Measurements from ENCODE around the gene RECQL5. TPM values are rescaled to one million over a fixed set of nuclear protein-coding genes. Genes with fewer than 3 reads are reported as not detected.

The RECQL5 gene
- polyA plus RNA-seq, 1 of the 3 experiments (the other 2 are of a cell fraction) = 25.3 TPM

GRCh38 chr17:75684249-75684648 is 17.3 kb upstream of the RECQL5 start:
- Histone ChIP-seq H3K27me3 (ENCODE audit: insufficient read depth) (no peaks in the 10 kb centered on the region), H4K20me1 (ENCODE audit: insufficient read depth) (peaks cover 12% of the 10 kb centered on the region; the same call in 1 of the 2 replicates), H3K4me1 (ENCODE audit: control insufficient read depth in 1 of 2, insufficient read depth in 2 of 2, low read depth in 1 of 2, low read length in 1 of 2) (peaks cover 6 to 49% of the 10 kb centered on the region in 2 experiments; a peak in 3 of 4 replicates), H3F3A (replicated peaks; ENCODE audit: insufficient read depth) (peaks cover 36% of the 10 kb centered on the region), H3K9me2 (no peaks in the 10 kb centered on the region), H3K36me3 (replicated peaks in 1 of 2; ENCODE audit: control insufficient read depth in 1 of 2, insufficient read depth in 2 of 2, low read length in 1 of 2) (peaks cover 9 to 24% of the 10 kb centered on the region in 2 experiments), H3K4me2 (peak overlapping the region; percentile 55; the same call in 1 of the 2 replicates), H2AFZ (ENCODE audit: low read depth) (no peak overlapping the region), H3K27ac (ENCODE audit: low read depth in 2 of 2, low read length in 1 of 2) (peak overlapping the region; percentile 59 to 69), H3K9me3 (no peaks in the 10 kb centered on the region), H3K4me3 (ENCODE audit: low read depth in 2 of 2, low read length in 1 of 2) (no peak overlapping the region), H3K9ac (no peak overlapping the region), H3K79me2 (ENCODE audit: insufficient read depth) (peaks cover 91% of the 10 kb centered on the region)
- ChIA-PET POLR2A (interaction anchor here (1.2 kb wide), 1 partner anchor 10 kb away, joined by 5 read pairs; no protein-coding TSS in a partner anchor), CTCF (interaction anchor here (0.8 to 5.2 kb wide), 7 partner anchors 9 to 70 kb away, joined by 3 to 50 read pairs (median 16); partner anchors contain the start of gene SMIM5)
- no peak for DNase-seq
- TF ChIP-seq USF2 (IDR thresholded peaks at IDR 0.05; ENCODE audit: borderline replicate concordance, low read depth, low read length) (no peak), IRF3 (IDR thresholded peaks at IDR 0.05; ENCODE audit: low read depth, low read length) (no peak), JUND (IDR thresholded peaks at IDR 0.05) (no peak)
- 94% methylated on average over 5 of the region's 5 CpGs for WGBS (ENCODE audit: low lambda C conversion rate)

GRCh38 chr17:75683583-75683982 is 16.6 kb upstream of the RECQL5 start:
- H3K9me2 ChIP-seq = no peaks in the 10 kb centered on the region
- peaks cover 10 to 27% of the 10 kb centered on the region in 2 experiments for H3K36me3 ChIP-seq (replicated peaks in 1 of 2; ENCODE audit: control insufficient read depth in 1 of 2, insufficient read depth in 2 of 2, low read length in 1 of 2)
- WGBS (ENCODE audit: low lambda C conversion rate) = 40% methylated on average over 4 of the region's 4 CpGs
- H3K27ac ChIP-seq (ENCODE audit: low read depth in 2 of 2, low read length in 1 of 2) = peak overlapping the region in 1 of 2 experiments; percentile 69; a peak in 2 of 4 replicates
- H3K9ac ChIP-seq = peak overlapping the region; percentile 39; the same call in 1 of the 2 replicates
- peaks cover 12% of the 10 kb centered on the region; the same call in 1 of the 2 replicates for H4K20me1 ChIP-seq (ENCODE audit: insufficient read depth)
- POLR2A ChIA-PET = interaction anchor here (1.2 kb wide), 2 partner anchors 8 to 10 kb away, joined by 3 to 5 read pairs; no protein-coding TSS in a partner anchor
- no peaks in the 10 kb centered on the region for H3K9me3 ChIP-seq
- peak overlapping the region; percentile 55 for H3K4me2 ChIP-seq
- CTCF ChIA-PET = interaction anchor here (0.8 to 5.2 kb wide), 8 partner anchors 9 to 70 kb away, joined by 3 to 50 read pairs (median 10); partner anchors contain the start of gene SMIM5
- H3K4me3 ChIP-seq (ENCODE audit: low read depth in 2 of 2, low read length in 1 of 2) = no peak overlapping the region
- no peak for DNase-seq
- peaks cover 91% of the 10 kb centered on the region for H3K79me2 ChIP-seq (ENCODE audit: insufficient read depth)
- peaks cover 36% of the 10 kb centered on the region for H3F3A ChIP-seq (replicated peaks; ENCODE audit: insufficient read depth)
- H3K4me1 ChIP-seq (ENCODE audit: control insufficient read depth in 1 of 2, insufficient read depth in 2 of 2, low read depth in 1 of 2, low read length in 1 of 2) = peaks cover 6 to 45% of the 10 kb centered on the region in 2 experiments; a peak in 3 of 4 replicates
- H3K27me3 ChIP-seq (ENCODE audit: insufficient read depth) = no peaks in the 10 kb centered on the region
- H2AFZ ChIP-seq (ENCODE audit: low read depth) = no peak overlapping the region
- TF ChIP-seq EP300 (IDR thresholded peaks at IDR 0.05; ENCODE audit: borderline replicate concordance in 1 of 2, low read depth in 1 of 2, low read length in 1 of 2) = 0 out of 4 replicates have a peak, but pooled peaks of 1 of the 2 experiments have one; percentile 29
- TF ChIP-seq JUND (IDR thresholded peaks at IDR 0.05) = peak; percentile 57
- TF ChIP-seq RFX5 (IDR thresholded peaks at IDR 0.05; ENCODE audit: low read length) = no peak
- no peak for TF ChIP-seq GABPA (IDR thresholded peaks at IDR 0.05; ENCODE audit: low read depth)
- TF ChIP-seq PBX3 (IDR thresholded peaks at IDR 0.05) = peak; percentile 34; the same call in 1 of the 2 replicates
- no peak for TF ChIP-seq TEAD4 (IDR thresholded peaks at IDR 0.05; ENCODE audit: borderline replicate concordance, insufficient read depth)
- no peak for TF ChIP-seq POLR2AphosphoS5 (IDR thresholded peaks at IDR 0.05; ENCODE audit: low read depth, low read length)
- TF ChIP-seq ZBTB33 (IDR thresholded peaks at IDR 0.05; ENCODE audit: borderline replicate concordance, low read depth) = no peak
- TF ChIP-seq FOSL2 (IDR thresholded peaks at IDR 0.05; ENCODE audit: borderline replicate concordance, low read depth) = peak; percentile 76
- TF ChIP-seq USF1 (IDR thresholded peaks at IDR 0.05; ENCODE audit: borderline replicate concordance, low read depth) = no peak
- TF ChIP-seq FOXJ3 (CRISPR knock-in tag; IDR thresholded peaks at IDR 0.05) = no peak
- no peak for TF ChIP-seq IRF3 (IDR thresholded peaks at IDR 0.05; ENCODE audit: low read depth, low read length)
- no peak for TF ChIP-seq FOXM1 (IDR thresholded peaks at IDR 0.05; ENCODE audit: low read depth)
- TF ChIP-seq MEF2A (IDR thresholded peaks at IDR 0.05; ENCODE audit: borderline replicate concordance, low read depth) = no peak
- TF ChIP-seq NFIC (IDR thresholded peaks at IDR 0.05; ENCODE audit: borderline replicate concordance) = peak; percentile 69
- no peak for TF ChIP-seq MXI1 (IDR thresholded peaks at IDR 0.05; ENCODE audit: low read depth, low read length)
- TF ChIP-seq TAF1 (IDR thresholded peaks at IDR 0.05; ENCODE audit: borderline replicate concordance, low read depth, low read length) = no peak
- TF ChIP-seq TCF12 (IDR thresholded peaks at IDR 0.05) = peak; percentile 59
